Activated CD4-positive, alpha-beta T cell treated with anti-CD3 and anti-CD28 coated beads for 36 hours (primary cell): ENCODE measurements around the gene POLN. TPM values are rescaled to one million over a fixed set of nuclear protein-coding genes. Genes with fewer than 3 reads are reported as not detected.

ENCODE experiments used
- ATAC-seq: fragments of 200-7000 bp; cut with Tn5 transposase; one replicate; pipeline ENCODE4 v1.10.0; 2021; ENCODE audit warnings: mild to moderate bottlenecking, moderate library complexity
- CTCF ChIA-PET: fragments of 350-600 bp; sonication (Branson Sonifier 250); formaldehyde crosslinking; loops from one replicate; lab custom pipeline; 2021; ENCODE audit warnings: antibody characterized with exemption; lab: Charles Lee
- POLR2A ChIA-PET: fragments of 350-600 bp; sonication (Branson Sonifier 250); formaldehyde crosslinking; loops from one replicate; lab custom pipeline; 2021; ENCODE audit warnings: antibody characterized with exemption, inconsistent platforms; lab: Charles Lee
- DNase-seq: peaks from one replicate; pipeline ENCODE4 v3.0.0-alpha.2; 2020
- H3K27ac Mint-ChIP-seq: one replicate; pipeline ENCODE4 v1.8.0; 2021; ENCODE audit warnings: mixed read lengths
- H3K27me3 Mint-ChIP-seq: one replicate; pipeline ENCODE4 v1.8.0; 2021; ENCODE audit warnings: mixed read lengths
- H3K36me3 Mint-ChIP-seq: one replicate; pipeline ENCODE4 v1.8.0; 2021; ENCODE audit warnings: low read depth, mixed read lengths
- H3K4me1 Mint-ChIP-seq: one replicate; pipeline ENCODE4 v1.8.0; 2021; ENCODE audit warnings: mixed read lengths
- H3K4me3 Mint-ChIP-seq: one replicate; pipeline ENCODE4 v1.8.0; 2021; ENCODE audit warnings: mild to moderate bottlenecking, moderate library complexity, mixed read lengths
- H3K9me3 Mint-ChIP-seq: one replicate; pipeline ENCODE4 v1.8.0; 2021; ENCODE audit warnings: low read depth, mixed read lengths
- intact Hi-C, 2 experiments: fragments of 100-400 bp; cut with DNase I in 1 of 2; cut with micrococcal nuclease in 1 of 2; formaldehyde crosslinking; loops; one replicate each; pipeline versions ENCODE4 v1.14.2 to v1.15.1; 2022 to 2024; cut with DNase I, micrococcal nuclease
- total RNA-seq, 2 experiments: library from RNA; stranded (reverse); gene quantifications; one replicate each; pipeline ENCODE4 v1.2.3, GENCODE V29; 2021

Gene POLN
- total RNA-seq, 2 experiments from 2014 or later, result 2.3 to 3.2 TPM

- no peaks in the 10 kb centered on the region for H3K27me3 Mint-ChIP-seq
- intact Hi-C loops, result loop anchor here in 1 of 2 experiments (5.0 kb wide), 3 partner anchors 549 to 701 kb away; partner anchors contain the start of genes ADD1, GRK4, NOP14 and SLBP
Measured at GRCh38 chr4:2261110-2261852, 19.4 kb upstream of the POLN start.

GRCh38 chr4:2260344-2261109, 18.6 kb upstream of the POLN start:
- H3K27ac Mint-ChIP-seq, result no peak overlapping the region

More at GRCh38 chr4:2261110-2261852, 19.4 kb upstream of the POLN start:
- ATAC-seq, result peak; percentile 11
- ChIA-PET POLR2A (interaction anchor here (1.0 kb wide), 2 partner anchors 20 to 208 kb away, joined by 14 to 15 read pairs; partner anchors contain the start of genes HAUS3, POLN and RNF4), CTCF (interaction anchor here (1.2 kb wide), 1 partner anchor 12 kb away, joined by 3 read pairs; no protein-coding TSS in a partner anchor)
- Mint-ChIP-seq H3K4me3 (peak overlapping the region; percentile 61), H3K9me3 (no peaks in the 10 kb centered on the region), H3K27ac (no peak overlapping the region), H3K4me1 (peaks cover 2% of the 10 kb centered on the region), H3K36me3 (no peaks in the 10 kb centered on the region)
- peak; percentile 74 for DNase-seq

GRCh38 chr4:2259541-2260343, 17.8 kb upstream of the POLN start:
- peaks cover 2% of the 10 kb centered on the region for H3K4me1 Mint-ChIP-seq
- H3K9me3 Mint-ChIP-seq, result no peaks in the 10 kb centered on the region
- DNase-seq (peak; percentile 6), ATAC-seq (no peak)
- ChIA-PET CTCF (interaction anchor here (2.0 kb wide), 1 partner anchor 40 kb away, joined by 4 read pairs; no protein-coding TSS in a partner anchor), POLR2A (interaction anchor here (1.0 kb wide), 1 partner anchor 18 kb away, joined by 3 read pairs; the partner anchor contains the start of genes HAUS3 and POLN)
- H3K4me3 Mint-ChIP-seq, result no peak overlapping the region
- H3K36me3 Mint-ChIP-seq, result no peaks in the 10 kb centered on the region
- no peaks in the 10 kb centered on the region for H3K27me3 Mint-ChIP-seq
- intact Hi-C loops, result loop anchor here in 1 of 2 experiments (5.0 kb wide), 3 partner anchors 547 to 703 kb away; partner anchors contain the start of genes ADD1, GRK4, NOP14 and SLBP
- no peak overlapping the region for H3K27ac Mint-ChIP-seq

More at GRCh38 chr4:2260344-2261109, 18.6 kb upstream of the POLN start:
- intact Hi-C loops, result loop anchor here in 1 of 2 experiments (5.0 kb wide), 3 partner anchors 548 to 702 kb away; partner anchors contain the start of genes ADD1, GRK4, NOP14 and SLBP
- POLR2A ChIA-PET, result interaction anchor here (1.0 kb wide), 1 partner anchor 18 kb away, joined by 3 read pairs; the partner anchor contains the start of genes HAUS3 and POLN
- Mint-ChIP-seq H3K36me3 (no peaks in the 10 kb centered on the region), H3K27me3 (no peaks in the 10 kb centered on the region), H3K9me3 (no peaks in the 10 kb centered on the region), H3K4me1 (peaks cover 2% of the 10 kb centered on the region), H3K4me3 (peak overlapping the region; percentile 61)
- no peak for ATAC-seq
- DNase-seq, result peak; percentile 5
- CTCF ChIA-PET, result no interaction called here

GRCh38 chr4:2259036-2259540, 17.2 kb upstream of the POLN start:
- intact Hi-C loops, result no loop called here
- Mint-ChIP-seq H3K27me3 (no peaks in the 10 kb centered on the region), H3K4me1 (peaks cover 2% of the 10 kb centered on the region), H3K27ac (no peak overlapping the region), H3K9me3 (no peaks in the 10 kb centered on the region), H3K4me3 (no peak overlapping the region), H3K36me3 (no peaks in the 10 kb centered on the region)
- ChIA-PET CTCF (interaction anchor here (2.0 kb wide), 1 partner anchor 39 kb away, joined by 4 read pairs; no protein-coding TSS in a partner anchor), POLR2A (no interaction called here)
- ATAC-seq, result no peak
- peak; percentile 3 for DNase-seq

GRCh38 chr4:2258091-2259035, 16.4 kb upstream of the POLN start:
- Mint-ChIP-seq H3K27me3 (no peaks in the 10 kb centered on the region), H3K36me3 (no peaks in the 10 kb centered on the region), H3K4me1 (peaks cover 2% of the 10 kb centered on the region), H3K4me3 (no peak overlapping the region), H3K9me3 (no peaks in the 10 kb centered on the region), H3K27ac (no peak overlapping the region)
- intact Hi-C loops, result no loop called here
- POLR2A ChIA-PET, result no interaction called here
- CTCF ChIA-PET, result interaction anchor here (0.8 to 2.0 kb wide), 2 partner anchors 38 to 360 kb away, joined by 3 to 4 read pairs; no protein-coding TSS in a partner anchor
- ATAC-seq (no peak), DNase-seq (peak; percentile 4)

- POLR2A ChIA-PET, result no interaction called here
- Mint-ChIP-seq H3K9me3 (no peaks in the 10 kb centered on the region), H3K36me3 (no peaks in the 10 kb centered on the region)
Measured at GRCh38 chr4:2257361-2258081, 15.6 kb upstream of the POLN start.

GRCh38 chr4:2256781-2257191, 14.9 kb upstream of the POLN start:
- ChIA-PET CTCF (interaction anchor here (1.5 kb wide), 1 partner anchor 16 kb away, joined by 3 read pairs; no protein-coding TSS in a partner anchor), POLR2A (no interaction called here)
- Mint-ChIP-seq H3K27me3 (no peaks in the 10 kb centered on the region), H3K36me3 (no peaks in the 10 kb centered on the region), H3K27ac (no peak overlapping the region), H3K4me1 (peaks cover 2% of the 10 kb centered on the region), H3K9me3 (no peaks in the 10 kb centered on the region), H3K4me3 (no peak overlapping the region)
- peak; percentile 1 for DNase-seq
- no peak for ATAC-seq
- intact Hi-C loops, result no loop called here

More at GRCh38 chr4:2257361-2258081, 15.6 kb upstream of the POLN start:
- ATAC-seq (no peak), DNase-seq (peak; percentile 3)
- Mint-ChIP-seq H3K27ac (no peak overlapping the region), H3K4me1 (peaks cover 2% of the 10 kb centered on the region), H3K27me3 (no peaks in the 10 kb centered on the region), H3K4me3 (no peak overlapping the region)
- CTCF ChIA-PET, result no interaction called here
- intact Hi-C loops, result no loop called here

- Mint-ChIP-seq H3K36me3 (no peaks in the 10 kb centered on the region), H3K27ac (no peak overlapping the region), H3K27me3 (no peaks in the 10 kb centered on the region), H3K4me3 (no peak overlapping the region), H3K4me1 (peaks cover 2% of the 10 kb centered on the region), H3K9me3 (no peaks in the 10 kb centered on the region)
- ATAC-seq (no peak), DNase-seq (peak; percentile 4)
- intact Hi-C loops, result no loop called here
- ChIA-PET CTCF (interaction anchor here (1.5 kb wide), 1 partner anchor 16 kb away, joined by 3 read pairs; no protein-coding TSS in a partner anchor), POLR2A (no interaction called here)
Measured at GRCh38 chr4:2256156-2256731, 14.3 kb upstream of the POLN start.

- Mint-ChIP-seq H3K27ac (no peak overlapping the region), H3K4me1 (peaks cover 2% of the 10 kb centered on the region), H3K4me3 (no peak overlapping the region), H3K27me3 (no peaks in the 10 kb centered on the region), H3K9me3 (no peaks in the 10 kb centered on the region), H3K36me3 (no peaks in the 10 kb centered on the region)
- CTCF ChIA-PET, result interaction anchor here (1.5 kb wide), 1 partner anchor 15 kb away, joined by 3 read pairs; no protein-coding TSS in a partner anchor
- intact Hi-C loops, result no loop called here
- POLR2A ChIA-PET, result no interaction called here
- DNase-seq (peak; percentile 5), ATAC-seq (no peak)
Measured at GRCh38 chr4:2255501-2256155, 13.7 kb upstream of the POLN start.
